Measurements from ENCODE around the gene PCDH9.

DNA sequence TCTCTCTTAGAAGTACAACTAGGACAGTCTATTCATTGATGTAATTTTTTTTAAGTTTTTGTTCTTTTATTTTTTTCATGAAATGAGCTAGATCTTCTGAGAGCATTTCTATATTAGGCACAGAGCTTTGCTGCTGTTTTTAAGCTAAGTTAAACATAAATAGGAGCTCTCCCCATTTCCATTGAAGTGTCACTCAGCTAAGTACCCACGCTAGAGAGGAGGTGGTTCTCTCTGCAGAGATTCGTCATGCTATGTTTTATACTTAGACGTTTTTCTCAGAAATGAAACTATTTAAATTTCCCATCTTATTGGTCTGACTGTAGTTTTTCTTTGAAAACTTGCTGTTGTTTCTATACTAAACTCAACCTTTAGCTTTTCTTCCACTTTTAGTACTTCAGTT lies 271.5 kb downstream of the PCDH9 start:
- TF ChIP-seq YY1 (IDR thresholded peaks at IDR 0.05; ENCODE audit: insufficient read depth, insufficient read length) (no peak), SUZ12 (IDR thresholded peaks at IDR 0.05; ENCODE audit: extremely low read depth, insufficient read depth, insufficient read length) (no peak), ZNF274 (IDR thresholded peaks at IDR 0.05; ENCODE audit: low read depth, low read length) (no peak)

All from NT2/D1 (cell line).